ENCODE results near the gene N4BP2L1.
"Not testable (repeated sequence)": the region's sequence is repeated elsewhere in the genome, so short reads cannot be mapped to it uniquely, and the experiment has no call there.

N4BP2L1 gene

GRCh38 chr13:32390048-32390447, 37.9 kb downstream of the N4BP2L1 start:
- DNase-seq (ENCODE audit: low read depth): no peak

GRCh38 chr13:32385410-32385809, 42.5 kb downstream of the N4BP2L1 start:
- DNase-seq (ENCODE audit: low read depth): no peak

DNA sequence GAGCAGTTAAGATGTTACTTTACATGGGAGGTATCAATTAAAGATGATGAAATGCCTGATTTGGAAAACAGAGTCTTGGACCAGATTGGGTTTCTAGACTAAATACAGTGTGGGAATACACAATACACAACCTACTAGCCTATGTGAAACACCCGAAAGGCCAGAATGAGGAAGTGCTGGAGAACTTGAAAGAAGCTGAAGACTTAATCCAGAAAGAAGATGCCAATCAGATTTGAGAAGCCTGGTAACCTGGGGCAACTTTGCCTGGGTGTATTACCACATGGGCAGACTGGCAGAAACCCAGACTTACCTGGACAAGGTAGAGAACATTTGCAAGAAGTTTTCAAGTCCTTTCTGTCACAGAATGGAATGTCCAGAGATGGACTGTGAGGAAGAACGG, 43.2 kb downstream of the N4BP2L1 start:
- no peak for DNase-seq (ENCODE audit: low read depth)

DNA sequence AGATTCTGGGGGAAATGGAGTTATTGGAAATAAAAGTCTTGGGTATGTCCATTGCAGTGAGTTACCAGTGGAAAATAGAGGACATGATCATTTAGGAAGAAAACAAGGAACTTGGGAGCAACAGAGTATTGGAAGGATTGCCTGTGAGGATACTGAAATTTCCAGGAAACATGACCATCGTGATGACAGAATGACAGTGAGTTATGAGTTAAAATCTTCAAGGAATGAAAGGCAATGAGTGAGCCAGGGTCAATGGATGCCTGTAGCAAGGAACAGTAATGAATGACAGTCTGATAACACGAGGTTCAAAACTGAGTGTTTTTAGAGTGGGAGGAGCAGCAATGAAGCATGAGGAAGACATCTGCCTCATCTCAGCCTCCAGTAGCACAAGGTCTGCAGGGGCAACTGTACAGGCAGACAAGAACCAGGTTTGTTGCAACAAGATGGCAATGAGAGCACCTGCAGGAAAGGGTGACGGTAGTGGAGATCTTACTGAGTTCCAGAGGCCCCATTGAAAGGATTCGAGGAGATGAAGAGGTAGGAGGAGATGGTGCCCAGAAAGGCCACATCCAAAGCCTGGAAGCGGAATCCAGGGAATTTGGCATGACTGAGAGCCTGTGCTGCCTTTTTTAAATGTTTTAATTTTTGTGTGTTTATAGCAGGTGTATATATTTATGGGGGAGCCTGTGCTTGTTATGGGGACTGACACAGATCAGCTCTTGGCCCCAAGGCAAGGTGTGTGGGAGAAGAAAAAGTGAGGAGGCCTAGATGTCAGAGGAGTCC, 43.9 kb downstream of the N4BP2L1 start:
- no peak for DNase-seq (ENCODE audit: low read depth)

DNA sequence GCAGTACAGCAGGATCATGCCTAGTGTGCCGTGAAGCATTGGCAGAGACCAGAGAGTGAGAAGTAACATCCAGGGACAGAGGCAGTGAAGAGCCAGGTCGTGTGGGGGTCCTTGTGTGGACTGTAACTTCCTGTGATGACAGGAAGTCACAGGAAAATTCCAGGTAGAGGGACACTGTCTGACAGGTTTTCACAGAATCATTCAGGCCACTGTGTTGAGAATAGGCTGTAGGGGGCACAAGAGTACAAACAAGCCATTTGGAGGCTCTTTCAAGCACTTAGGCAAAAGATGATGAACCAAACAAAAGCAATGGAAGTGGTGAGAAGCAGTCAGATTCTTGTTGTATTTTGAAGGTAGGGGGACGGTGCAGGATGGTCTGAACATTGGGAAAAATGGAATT, 46.4 kb downstream of the N4BP2L1 start:
- DNase-seq (ENCODE audit: low read depth): no peak

DNA sequence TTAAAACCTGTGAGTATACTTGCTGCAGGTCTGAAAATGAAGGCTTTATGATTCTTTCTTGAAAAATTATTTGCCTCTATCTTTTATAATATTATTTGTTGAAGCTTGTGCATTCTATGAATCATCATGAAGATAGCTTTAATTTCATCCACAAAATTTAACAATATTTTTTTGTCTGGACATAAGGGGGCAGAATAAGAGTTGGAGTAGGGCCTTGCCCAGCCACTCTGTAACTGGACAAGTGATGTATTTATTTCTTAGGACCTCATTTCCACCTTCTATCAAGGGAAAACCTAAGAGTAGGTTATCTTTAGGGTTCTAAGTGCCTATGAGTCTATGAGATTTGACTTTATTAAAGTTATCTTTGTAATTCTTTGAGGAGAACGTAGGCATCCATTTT, 49.9 kb downstream of the N4BP2L1 start:
- DNase-seq (ENCODE audit: low read depth): no peak

- DNase-seq (ENCODE audit: low read depth): no peak
These were observed 51.1 kb downstream of the N4BP2L1 start for GRCh38 chr13:32376642-32377415.

GRCh38 chr13:32370805-32371204, 57.1 kb downstream of the N4BP2L1 start:
- no peak for DNase-seq (ENCODE audit: low read depth)

DNA sequence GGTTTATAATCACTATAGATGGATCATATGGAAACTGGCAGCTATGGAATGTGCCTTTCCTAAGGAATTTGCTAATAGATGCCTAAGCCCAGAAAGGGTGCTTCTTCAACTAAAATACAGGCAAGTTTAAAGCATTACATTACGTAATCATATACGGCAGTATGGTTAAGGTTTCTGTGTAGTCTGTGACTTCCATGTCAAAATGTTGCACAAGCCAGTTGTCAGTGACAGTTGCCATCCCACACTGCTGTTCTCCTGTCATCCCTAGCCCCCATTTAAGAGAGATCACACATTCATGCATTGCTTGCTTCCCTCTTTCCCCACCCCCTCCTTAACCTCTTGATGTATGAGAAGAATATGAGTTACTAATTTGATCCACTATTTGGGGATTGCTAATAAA, 65.4 kb downstream of the N4BP2L1 start:
- DNase-seq (ENCODE audit: low read depth): no peak

DNA sequence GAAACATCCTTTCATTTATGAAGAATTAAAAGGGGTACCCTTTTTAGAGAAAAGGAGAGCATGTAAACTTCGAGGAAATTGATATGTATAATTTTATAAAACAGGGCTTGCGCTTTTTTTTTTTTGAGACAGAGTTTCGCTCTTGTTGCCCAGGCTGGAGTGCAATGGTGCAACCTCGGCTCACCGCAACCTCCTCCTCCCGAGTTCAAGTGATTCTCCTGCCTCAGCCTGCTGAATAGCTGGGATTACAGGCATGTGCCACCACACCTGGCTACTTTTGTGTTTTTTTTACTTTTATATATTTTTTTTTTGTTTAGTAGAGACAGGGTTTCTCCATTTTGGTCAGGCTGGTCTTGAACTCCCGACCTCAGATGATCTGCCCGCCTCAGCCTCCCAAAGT, 72.0 kb downstream of the N4BP2L1 start:
- DNase-seq (ENCODE audit: low read depth): not testable (repeated sequence)

- no peak for DNase-seq (ENCODE audit: low read depth)
These were observed 73.9 kb downstream of the N4BP2L1 start for GRCh38 chr13:32354040-32354439.

DNA sequence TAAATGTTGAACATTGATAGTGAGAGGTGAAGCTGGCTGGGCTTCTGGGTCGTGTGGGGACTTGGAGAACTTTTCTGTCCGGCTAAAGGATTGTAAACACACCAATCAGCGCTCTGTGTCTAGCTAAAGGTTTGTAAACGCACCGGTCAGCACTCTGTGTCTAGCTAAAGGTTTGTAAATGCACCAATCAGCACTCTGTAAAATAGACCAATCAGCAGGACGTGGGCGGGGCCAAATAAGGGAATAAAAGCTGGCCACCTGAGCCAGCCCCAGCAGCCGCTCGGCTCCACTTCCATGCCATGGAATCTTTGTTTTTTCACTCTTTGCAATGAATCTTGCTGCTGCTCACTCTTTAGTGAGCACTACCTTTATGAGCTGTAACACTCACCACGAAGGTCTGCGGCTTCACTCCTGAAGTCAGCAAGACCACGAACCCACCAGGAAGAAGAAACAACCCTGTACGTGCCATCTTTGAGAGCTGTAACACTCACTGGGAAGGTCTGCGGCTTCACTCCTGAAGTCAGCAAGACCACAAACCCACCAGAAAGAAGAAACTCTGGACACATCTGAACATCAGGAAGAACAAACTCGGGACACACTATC, 77.0 kb downstream of the N4BP2L1 start:
- DNase-seq (ENCODE audit: low read depth): not testable (repeated sequence)
